Liver (tissue), 9 donors: ENCODE data around the gene AKAP5. TPM values are rescaled to one million over a fixed set of nuclear protein-coding genes. Genes with fewer than 3 reads are reported as not detected.

Source experiments
- DNase-seq: peaks from one replicate; pipeline ENCODE4 v3.0.0-alpha.2; 2017; ENCODE audit warnings: low spot score
- H3K27ac ChIP-seq, 2 donors: one replicate each; pipeline ENCODE4 v1.7.0; 2013; ENCODE audit warnings: inconsistent platforms in 2 of 2, low read length in 2 of 2, control low read depth in 1 of 2, low read depth in 1 of 2, mild to moderate bottlenecking in 1 of 2
- H3K27me3 ChIP-seq, 4 donors: one replicate each; pipeline versions ENCODE4 v1.6.1 to v1.7.0; 2013; ENCODE audit warnings: low read length in 3 of 4, inconsistent platforms in 1 of 4, mild to moderate bottlenecking in 1 of 4, moderate library complexity in 1 of 4; ENCODE audit not compliant: control insufficient read depth in 4 of 4, insufficient read depth in 4 of 4
- H3K36me3 ChIP-seq, 4 donors: one replicate each; pipeline versions ENCODE4 v1.6.1 to v1.7.0; 2013; ENCODE audit warnings: low read length in 3 of 4, mild to moderate bottlenecking in 3 of 4, low read depth in 1 of 4, moderate library complexity in 1 of 4; ENCODE audit not compliant: control insufficient read depth in 4 of 4, insufficient read depth in 3 of 4
- H3K4me1 ChIP-seq, 4 donors: one replicate each; pipeline versions ENCODE4 v1.6.1 to v1.7.0; 2013; ENCODE audit warnings: low read length in 3 of 4, mild to moderate bottlenecking in 3 of 4, moderate library complexity in 1 of 4; ENCODE audit not compliant: control insufficient read depth in 4 of 4, insufficient read depth in 4 of 4
- H3K4me3 ChIP-seq, 3 donors: one replicate each; pipeline versions ENCODE4 v1.6.1 to v1.7.0; 2013; ENCODE audit warnings: low read length in 3 of 3, control low read depth in 1 of 3, low read depth in 1 of 3, mild to moderate bottlenecking in 1 of 3
- H3K9ac ChIP-seq, 2 donors: one replicate each; pipeline ENCODE4 v1.7.0; 2013; ENCODE audit warnings: low read length in 2 of 2, mild to moderate bottlenecking in 2 of 2, moderate library complexity in 2 of 2, control low read depth in 1 of 2, low read depth in 1 of 2
- H3K9me3 ChIP-seq, 4 donors: one replicate each; pipeline versions ENCODE4 v1.6.1 to v1.7.0; 2013; ENCODE audit warnings: low read length in 3 of 4; ENCODE audit not compliant: control insufficient read depth in 4 of 4
- EGR1 ChIP-seq, 2 donors: IDR thresholded peaks; 2 replicates each; pipeline ENCODE4 v1.6.1; 2016 to 2018; ENCODE audit warnings: antibody characterized with exemption in 2 of 2, low read depth in 2 of 2
- FOXA1 ChIP-seq: IDR thresholded peaks from 2 replicates; pipeline ENCODE4 v1.6.1; 2016; ENCODE audit warnings: antibody characterized with exemption
- FOXA2 ChIP-seq: IDR thresholded peaks from 2 replicates; pipeline ENCODE4 v1.6.1; 2016; ENCODE audit warnings: antibody characterized with exemption
- GABPA ChIP-seq, 2 donors: IDR thresholded peaks in 1 of 2; conservative IDR thresholded peaks in 1 of 2; 2 replicates each; pipeline ENCODE4 v1.6.1; 2016; ENCODE audit warnings: antibody characterized with exemption in 2 of 2, mild to moderate bottlenecking in 1 of 2, moderate library complexity in 1 of 2
- HNF4A ChIP-seq, 2 donors: conservative IDR thresholded peaks; 2 replicates each; pipeline ENCODE4 v1.6.1; 2016; ENCODE audit warnings: antibody characterized with exemption in 2 of 2, mild to moderate bottlenecking in 2 of 2
- JUND ChIP-seq, 2 donors: IDR thresholded peaks; 2 replicates each; pipeline ENCODE4 v1.6.1; 2016; ENCODE audit warnings: antibody characterized with exemption in 2 of 2
- NR2F2 ChIP-seq: IDR thresholded peaks from 2 replicates; pipeline ENCODE4 v1.6.1; 2016; ENCODE audit warnings: antibody characterized with exemption
- RXRA ChIP-seq, 2 donors: IDR thresholded peaks; 2 replicates each; pipeline ENCODE4 v1.6.1; 2017 to 2018; ENCODE audit warnings: antibody characterized with exemption in 2 of 2, mild to moderate bottlenecking in 1 of 2
- SP1 ChIP-seq: IDR thresholded peaks from 2 replicates; pipeline ENCODE4 v1.6.1; 2018; ENCODE audit warnings: antibody characterized with exemption, mild to moderate bottlenecking
- TAF1 ChIP-seq: conservative IDR thresholded peaks from 2 replicates; pipeline ENCODE4 v1.6.1; 2016; ENCODE audit warnings: antibody characterized with exemption, mild to moderate bottlenecking
- YY1 ChIP-seq: IDR thresholded peaks from 2 replicates; pipeline ENCODE4 v1.6.1; 2016; ENCODE audit warnings: antibody characterized with exemption, mild to moderate bottlenecking
- WGBS: extraction: QIAGEN DNeasy Blood & Tissue Kit; methylation state at CpG from one replicate; pipeline ENCODE4 v1.1.7; 2013; 5-methylcytosine and 5-hydroxymethylcytosine counted together
- polyA plus RNA-seq, 2 donors: library from polyadenylated mRNA; stranded (reverse) in 1 of 2; unstranded in 1 of 2; fragments of 200-250 nt in 1 of 2; fragments of >200 nt in 1 of 2; fragmentation: Nextera tagmentation in 1 of 2; extraction: Ambion mirVana in 1 of 2; gene quantifications; one replicate each; pipeline versions ENCODE4 v1.2.1 to v1.2.3, GENCODE V29; 2013 to 2015
- total RNA-seq, 2 donors: library from RNA; depleted of rRNA; stranded (reverse); fragments of >200 nt; gene quantifications; one replicate each; pipeline ENCODE4 v1.2.3, GENCODE V29; 2014
- TF ChIP-seq, protein P1 (sequence below): IDR thresholded peaks from 2 replicates; pipeline ENCODE4 v1.6.1; 2016; ENCODE audit warnings: antibody characterized with exemption
- TF ChIP-seq, protein P2 (sequence below): fragments of 150-350 bp; IDR thresholded peaks from 2 replicates; pipeline ENCODE4 v1.5.1; 2017; ENCODE audit warnings: improper control_type of control experiment, low read depth, low read length; ENCODE audit not compliant: missing input control
- TF ChIP-seq, protein P3 (sequence below): IDR thresholded peaks from 2 replicates; pipeline ENCODE4 v1.6.1; 2016; ENCODE audit warnings: antibody characterized with exemption
- TF ChIP-seq, protein P4 (sequence below): IDR thresholded peaks from 2 replicates; pipeline ENCODE4 v1.6.1; 2016; ENCODE audit warnings: antibody characterized with exemption
- TF ChIP-seq, protein P5 (sequence below): IDR thresholded peaks from 2 replicates; pipeline ENCODE4 v1.6.1; 2016; ENCODE audit warnings: antibody characterized with exemption, mild to moderate bottlenecking
- donor health status: healthy.
- donor health status: healthy.
- donor health status: healthy.
- donor health status: healthy.
- donor health status: healthy.

AKAP5 gene
- total and polyA plus RNA-seq, 4 donors = 0.07 to 2.3 (median 0.27) TPM

DNA sequence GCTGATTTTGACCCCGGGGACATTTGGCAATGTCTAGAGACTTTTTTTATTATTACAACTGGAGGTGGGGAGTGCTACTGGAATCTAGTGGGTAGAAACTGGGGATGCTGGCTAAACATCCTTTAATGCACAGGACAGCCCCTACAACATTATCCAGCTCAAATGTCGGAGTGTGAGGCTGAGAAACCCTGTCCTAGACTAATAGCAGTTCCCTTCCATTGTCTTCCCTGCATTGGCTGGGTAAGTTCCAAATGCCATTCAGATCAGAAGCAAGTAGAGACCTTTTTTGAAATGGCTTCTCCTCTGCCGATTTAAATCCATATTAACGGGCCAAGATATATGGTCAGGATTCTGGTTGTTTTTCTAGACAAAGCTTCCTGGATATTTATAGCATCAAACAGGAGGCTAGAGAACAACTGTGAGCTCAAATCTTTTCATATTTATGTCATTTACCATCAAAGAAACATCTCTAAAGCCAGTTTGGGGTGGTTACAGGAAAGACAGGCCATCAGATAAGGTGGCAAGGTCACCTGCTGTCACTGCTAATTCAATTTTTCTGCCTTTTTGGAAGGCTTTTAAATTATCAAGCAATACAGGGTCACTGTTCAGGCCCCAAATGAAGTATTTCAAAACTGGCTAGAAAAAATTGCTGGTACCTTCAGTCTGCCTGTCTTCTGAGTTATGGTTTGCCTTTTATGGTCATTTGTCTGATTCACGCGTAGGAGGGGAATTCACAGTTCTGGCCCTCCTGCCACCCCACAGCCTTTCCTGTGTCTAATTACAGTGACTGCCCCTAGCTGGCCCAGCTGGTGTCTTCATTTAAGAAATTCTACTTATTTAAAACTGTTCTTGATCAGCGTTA, 20.1 kb upstream of the AKAP5 start:
- Histone ChIP-seq H3K9ac (no peak overlapping the region), H3K27me3 (no peaks in the 10 kb centered on the region), H3K4me1 (no peaks in the 10 kb centered on the region), H3K9me3 (no peaks in the 10 kb centered on the region), H3K4me3 (no peak overlapping the region), H3K36me3 (peaks cover 15 to 84% (median 71%) of the 10 kb centered on the region in 4 donors), H3K27ac (no peak overlapping the region)
- DNase-seq = no peak
- no peak for TF ChIP-seq HNF4A (conservative IDR thresholded peaks at IDR 0.05)
- TF ChIP-seq, protein P1, sequence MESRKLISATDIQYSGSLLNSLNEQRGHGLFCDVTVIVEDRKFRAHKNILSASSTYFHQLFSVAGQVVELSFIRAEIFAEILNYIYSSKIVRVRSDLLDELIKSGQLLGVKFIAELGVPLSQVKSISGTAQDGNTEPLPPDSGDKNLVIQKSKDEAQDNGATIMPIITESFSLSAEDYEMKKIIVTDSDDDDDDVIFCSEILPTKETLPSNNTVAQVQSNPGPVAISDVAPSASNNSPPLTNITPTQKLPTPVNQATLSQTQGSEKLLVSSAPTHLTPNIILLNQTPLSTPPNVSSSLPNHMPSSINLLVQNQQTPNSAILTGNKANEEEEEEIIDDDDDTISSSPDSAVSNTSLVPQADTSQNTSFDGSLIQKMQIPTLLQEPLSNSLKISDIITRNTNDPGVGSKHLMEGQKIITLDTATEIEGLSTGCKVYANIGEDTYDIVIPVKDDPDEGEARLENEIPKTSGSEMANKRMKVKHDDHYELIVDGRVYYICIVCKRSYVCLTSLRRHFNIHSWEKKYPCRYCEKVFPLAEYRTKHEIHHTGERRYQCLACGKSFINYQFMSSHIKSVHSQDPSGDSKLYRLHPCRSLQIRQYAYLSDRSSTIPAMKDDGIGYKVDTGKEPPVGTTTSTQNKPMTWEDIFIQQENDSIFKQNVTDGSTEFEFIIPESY = no peak
- TF ChIP-seq JUND (IDR thresholded peaks at IDR 0.05) = no peak
- TF ChIP-seq, protein P2, sequence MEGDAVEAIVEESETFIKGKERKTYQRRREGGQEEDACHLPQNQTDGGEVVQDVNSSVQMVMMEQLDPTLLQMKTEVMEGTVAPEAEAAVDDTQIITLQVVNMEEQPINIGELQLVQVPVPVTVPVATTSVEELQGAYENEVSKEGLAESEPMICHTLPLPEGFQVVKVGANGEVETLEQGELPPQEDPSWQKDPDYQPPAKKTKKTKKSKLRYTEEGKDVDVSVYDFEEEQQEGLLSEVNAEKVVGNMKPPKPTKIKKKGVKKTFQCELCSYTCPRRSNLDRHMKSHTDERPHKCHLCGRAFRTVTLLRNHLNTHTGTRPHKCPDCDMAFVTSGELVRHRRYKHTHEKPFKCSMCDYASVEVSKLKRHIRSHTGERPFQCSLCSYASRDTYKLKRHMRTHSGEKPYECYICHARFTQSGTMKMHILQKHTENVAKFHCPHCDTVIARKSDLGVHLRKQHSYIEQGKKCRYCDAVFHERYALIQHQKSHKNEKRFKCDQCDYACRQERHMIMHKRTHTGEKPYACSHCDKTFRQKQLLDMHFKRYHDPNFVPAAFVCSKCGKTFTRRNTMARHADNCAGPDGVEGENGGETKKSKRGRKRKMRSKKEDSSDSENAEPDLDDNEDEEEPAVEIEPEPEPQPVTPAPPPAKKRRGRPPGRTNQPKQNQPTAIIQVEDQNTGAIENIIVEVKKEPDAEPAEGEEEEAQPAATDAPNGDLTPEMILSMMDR = no peak
- no peak for TF ChIP-seq GABPA (IDR thresholded peaks at IDR 0.05 in 1 of 2, conservative IDR thresholded peaks at IDR 0.05 in 1 of 2)
- TF ChIP-seq FOXA2 = no peak
- TF ChIP-seq, protein P3, sequence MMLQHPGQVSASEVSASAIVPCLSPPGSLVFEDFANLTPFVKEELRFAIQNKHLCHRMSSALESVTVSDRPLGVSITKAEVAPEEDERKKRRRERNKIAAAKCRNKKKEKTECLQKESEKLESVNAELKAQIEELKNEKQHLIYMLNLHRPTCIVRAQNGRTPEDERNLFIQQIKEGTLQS = no peak
- TF ChIP-seq YY1 = no peak
- no peak for TF ChIP-seq NR2F2
- TF ChIP-seq, protein P4, sequence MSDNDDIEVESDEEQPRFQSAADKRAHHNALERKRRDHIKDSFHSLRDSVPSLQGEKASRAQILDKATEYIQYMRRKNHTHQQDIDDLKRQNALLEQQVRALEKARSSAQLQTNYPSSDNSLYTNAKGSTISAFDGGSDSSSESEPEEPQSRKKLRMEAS = no peak
- TF ChIP-seq TAF1 = no peak
- no peak for TF ChIP-seq FOXA1
- 81% methylated on average over 7 of the region's 7 CpGs for WGBS

DNA sequence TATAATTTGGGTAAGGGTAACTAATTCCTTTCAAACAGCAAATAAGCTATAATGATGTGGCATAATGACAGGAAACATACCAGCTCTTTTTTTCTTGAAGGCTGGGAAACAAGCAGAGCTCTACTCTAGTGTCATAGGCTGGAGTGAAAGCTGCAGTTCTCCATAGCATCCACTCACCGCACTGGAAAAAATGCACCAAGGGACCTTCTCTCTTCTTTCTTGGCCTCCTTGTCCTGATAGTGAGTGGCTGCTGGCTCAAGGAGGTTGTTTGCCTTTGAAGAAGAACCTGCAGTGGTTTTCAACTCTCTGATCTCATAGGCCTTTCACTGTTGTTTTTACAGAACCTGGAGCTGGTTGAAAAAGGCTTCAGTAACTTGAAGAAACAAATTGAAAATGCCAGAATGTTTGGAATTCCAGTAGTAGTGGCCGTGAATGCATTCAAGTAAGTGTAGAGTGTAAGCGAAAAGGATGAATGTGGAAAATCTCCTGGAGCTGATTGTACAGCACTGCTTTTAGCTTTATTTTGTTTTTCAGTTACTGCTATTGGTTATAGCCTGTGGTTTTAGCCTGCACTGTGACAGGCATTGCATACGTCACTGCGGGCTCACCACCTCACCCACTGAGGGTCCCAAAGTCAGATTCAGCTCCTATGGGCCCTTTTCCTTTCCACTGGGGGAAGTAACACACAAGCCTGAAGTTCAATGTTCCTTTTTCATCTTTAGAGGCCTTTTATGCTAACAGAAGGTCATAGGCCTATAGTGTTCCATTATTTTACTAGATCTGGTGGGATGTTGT, 17.2 kb upstream of the AKAP5 start:
- Histone ChIP-seq H3K27ac (no peak overlapping the region), H3K36me3 (peaks cover 15 to 79% (median 67%) of the 10 kb centered on the region in 4 donors), H3K27me3 (no peaks in the 10 kb centered on the region), H3K4me1 (no peaks in the 10 kb centered on the region), H3K4me3 (no peak overlapping the region), H3K9ac (no peak overlapping the region), H3K9me3 (no peaks in the 10 kb centered on the region)
- DNase-seq = no peak
- 96% methylated on average over 5 of the region's 5 CpGs for WGBS
- no peak for TF ChIP-seq RXRA (IDR thresholded peaks at IDR 0.05)
- TF ChIP-seq, protein P2 = no peak
- TF ChIP-seq SP1 = no peak
- TF ChIP-seq, protein P5, sequence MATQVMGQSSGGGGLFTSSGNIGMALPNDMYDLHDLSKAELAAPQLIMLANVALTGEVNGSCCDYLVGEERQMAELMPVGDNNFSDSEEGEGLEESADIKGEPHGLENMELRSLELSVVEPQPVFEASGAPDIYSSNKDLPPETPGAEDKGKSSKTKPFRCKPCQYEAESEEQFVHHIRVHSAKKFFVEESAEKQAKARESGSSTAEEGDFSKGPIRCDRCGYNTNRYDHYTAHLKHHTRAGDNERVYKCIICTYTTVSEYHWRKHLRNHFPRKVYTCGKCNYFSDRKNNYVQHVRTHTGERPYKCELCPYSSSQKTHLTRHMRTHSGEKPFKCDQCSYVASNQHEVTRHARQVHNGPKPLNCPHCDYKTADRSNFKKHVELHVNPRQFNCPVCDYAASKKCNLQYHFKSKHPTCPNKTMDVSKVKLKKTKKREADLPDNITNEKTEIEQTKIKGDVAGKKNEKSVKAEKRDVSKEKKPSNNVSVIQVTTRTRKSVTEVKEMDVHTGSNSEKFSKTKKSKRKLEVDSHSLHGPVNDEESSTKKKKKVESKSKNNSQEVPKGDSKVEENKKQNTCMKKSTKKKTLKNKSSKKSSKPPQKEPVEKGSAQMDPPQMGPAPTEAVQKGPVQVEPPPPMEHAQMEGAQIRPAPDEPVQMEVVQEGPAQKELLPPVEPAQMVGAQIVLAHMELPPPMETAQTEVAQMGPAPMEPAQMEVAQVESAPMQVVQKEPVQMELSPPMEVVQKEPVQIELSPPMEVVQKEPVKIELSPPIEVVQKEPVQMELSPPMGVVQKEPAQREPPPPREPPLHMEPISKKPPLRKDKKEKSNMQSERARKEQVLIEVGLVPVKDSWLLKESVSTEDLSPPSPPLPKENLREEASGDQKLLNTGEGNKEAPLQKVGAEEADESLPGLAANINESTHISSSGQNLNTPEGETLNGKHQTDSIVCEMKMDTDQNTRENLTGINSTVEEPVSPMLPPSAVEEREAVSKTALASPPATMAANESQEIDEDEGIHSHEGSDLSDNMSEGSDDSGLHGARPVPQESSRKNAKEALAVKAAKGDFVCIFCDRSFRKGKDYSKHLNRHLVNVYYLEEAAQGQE = no peak
- TF ChIP-seq, protein P1 = no peak
- TF ChIP-seq FOXA2 = no peak
- TF ChIP-seq GABPA (IDR thresholded peaks at IDR 0.05 in 1 of 2, conservative IDR thresholded peaks at IDR 0.05 in 1 of 2) = no peak
- TF ChIP-seq FOXA1 = no peak
- TF ChIP-seq, protein P4 = no peak
- TF ChIP-seq EGR1 (IDR thresholded peaks at IDR 0.05; ENCODE audit: low read depth in 2 of 2) = no peak
